ENCODE data around the gene FOSL2. TPM values are rescaled to one million over a fixed set of nuclear protein-coding genes. Genes with fewer than 3 reads are reported as not detected.

Gene FOSL2
- total and polyA plus RNA-seq, 5 donors, result 38.9 to 128 (median 47.0) TPM

DNA sequence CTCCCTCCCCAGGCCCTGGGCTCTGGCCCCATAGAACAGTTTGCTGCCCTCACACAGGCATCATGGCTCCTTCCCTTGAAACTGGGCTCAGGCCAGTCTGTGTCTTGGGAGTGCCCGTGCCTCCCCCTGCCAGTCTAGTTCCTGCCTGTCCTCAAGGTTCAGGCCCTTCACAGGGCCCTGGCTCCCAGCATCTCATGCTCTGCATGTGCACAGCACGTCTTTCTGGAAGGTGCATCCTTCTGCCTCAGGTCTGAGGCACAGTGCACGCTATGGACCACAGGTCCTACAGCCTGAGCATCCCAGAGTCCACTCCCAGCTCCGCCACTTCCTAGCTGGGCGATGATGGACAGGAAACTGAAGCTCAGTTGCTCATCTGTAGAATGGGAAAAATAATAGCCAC lies 35.6 kb upstream of the FOSL2 start:
- 96% methylated on average over 5 of the region's 5 CpGs for WGBS
- peak in 2 of 3 donors; percentile 35 to 50 for DNase-seq
- peak overlapping the region; percentile 90 for H3K27ac ChIP-seq (ENCODE audit: low read length)
- H3K4me3 ChIP-seq (ENCODE audit: low read length), result no peak overlapping the region
- H3K9me3 ChIP-seq (ENCODE audit: control insufficient read depth, low read length), result no peaks in the 10 kb centered on the region
- peaks cover 15% of the 10 kb centered on the region for H3K4me1 ChIP-seq (ENCODE audit: control insufficient read depth, insufficient read depth, low read length)
- ATAC-seq, result no peak
- H3K27me3 ChIP-seq (ENCODE audit: control insufficient read depth, insufficient read depth), result no peaks in the 10 kb centered on the region
- intact Hi-C loops (cut with DNase I), result no loop called here

DNA sequence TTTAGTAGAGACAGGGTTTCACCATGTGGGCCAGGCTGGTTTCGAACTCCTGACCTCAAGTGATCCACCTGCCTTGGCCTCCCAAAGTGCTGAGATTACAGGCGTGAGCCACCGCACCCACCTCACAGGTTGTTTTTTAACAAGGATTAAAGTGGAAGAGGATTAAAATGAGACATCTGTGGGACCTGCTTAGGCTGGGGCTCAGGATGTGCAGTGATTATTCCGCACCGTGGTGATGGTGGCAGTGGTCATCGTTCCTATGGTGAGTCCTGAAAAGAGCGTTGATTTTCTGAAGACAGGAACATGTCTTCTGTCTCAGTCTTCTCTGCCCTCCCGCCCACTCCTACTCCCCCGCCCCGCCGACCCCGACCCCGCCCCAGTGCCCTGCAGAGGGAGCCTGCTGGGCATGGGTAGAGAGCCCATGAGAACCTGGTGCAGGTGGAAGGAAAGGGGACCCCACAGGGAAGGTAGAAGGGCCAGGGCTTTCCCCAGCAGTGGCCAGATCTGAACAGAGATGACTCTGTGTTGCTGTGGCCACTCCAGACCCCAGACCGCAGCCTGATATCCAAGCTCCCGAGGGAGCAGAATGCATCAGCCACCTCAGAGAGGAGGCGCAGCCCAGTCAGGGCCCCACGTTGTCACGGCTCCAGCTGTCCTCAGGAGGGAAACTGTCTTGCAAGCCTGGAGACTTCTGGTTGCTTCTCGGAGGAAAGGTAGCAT lies 34.5 kb upstream of the FOSL2 start:
- no peak for ATAC-seq
- no peak overlapping the region for H3K27ac ChIP-seq (ENCODE audit: low read length)
- peaks cover 15% of the 10 kb centered on the region for H3K4me1 ChIP-seq (ENCODE audit: control insufficient read depth, insufficient read depth, low read length)
- intact Hi-C loops (cut with DNase I), result loop anchor here in 1 of 4 donors (2.0 kb wide), 1 partner anchor 31 kb away; no protein-coding TSS in a partner anchor
- 85% methylated on average over 19 of the region's 19 CpGs for WGBS
- no peak overlapping the region for H3K4me3 ChIP-seq (ENCODE audit: low read length)
- H3K9me3 ChIP-seq (ENCODE audit: control insufficient read depth, low read length), result no peaks in the 10 kb centered on the region
- peak in 2 of 3 donors; percentile 24 to 30 for DNase-seq
- H3K27me3 ChIP-seq (ENCODE audit: control insufficient read depth, insufficient read depth), result no peaks in the 10 kb centered on the region

DNA sequence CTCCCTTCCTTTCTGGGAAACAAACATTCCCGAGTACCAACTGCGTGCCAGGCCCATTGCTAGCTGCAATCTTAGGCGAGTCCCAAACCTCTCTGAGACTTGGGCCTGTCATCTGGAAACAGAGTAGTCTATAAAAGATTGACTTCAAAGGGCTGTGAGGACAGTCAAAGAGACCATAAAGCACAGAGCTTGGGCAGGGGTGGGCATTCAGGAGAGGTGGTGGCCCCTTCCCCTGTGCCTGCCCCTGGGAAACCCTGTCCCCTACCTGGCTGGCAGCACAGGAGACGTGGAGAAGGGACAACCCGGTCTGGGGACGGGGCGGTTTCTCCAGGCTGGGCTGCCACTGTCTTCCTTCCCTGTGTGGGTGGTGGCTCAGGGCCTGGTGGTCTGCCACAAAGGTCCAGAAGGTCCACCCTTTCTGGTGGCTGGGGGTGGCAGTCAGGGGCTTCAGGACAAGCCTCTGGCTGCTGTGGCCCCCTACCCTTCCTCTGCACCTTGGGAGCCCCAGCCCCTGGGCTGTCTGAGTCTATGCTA lies 33.9 kb upstream of the FOSL2 start:
- no peak overlapping the region for H3K4me3 ChIP-seq (ENCODE audit: low read length)
- H3K27ac ChIP-seq (ENCODE audit: low read length), result no peak overlapping the region
- no peaks in the 10 kb centered on the region for H3K27me3 ChIP-seq (ENCODE audit: control insufficient read depth, insufficient read depth)
- no peaks in the 10 kb centered on the region for H3K9me3 ChIP-seq (ENCODE audit: control insufficient read depth, low read length)
- intact Hi-C loops (cut with DNase I), result loop anchor here in 1 of 4 donors (2.0 kb wide), 1 partner anchor 30 kb away; no protein-coding TSS in a partner anchor
- ATAC-seq (no peak), DNase-seq (peak in 2 of 3 donors; percentile 28 to 39)
- WGBS, result 85% methylated on average over 7 of the region's 7 CpGs
- peaks cover 15% of the 10 kb centered on the region for H3K4me1 ChIP-seq (ENCODE audit: control insufficient read depth, insufficient read depth, low read length)

DNA sequence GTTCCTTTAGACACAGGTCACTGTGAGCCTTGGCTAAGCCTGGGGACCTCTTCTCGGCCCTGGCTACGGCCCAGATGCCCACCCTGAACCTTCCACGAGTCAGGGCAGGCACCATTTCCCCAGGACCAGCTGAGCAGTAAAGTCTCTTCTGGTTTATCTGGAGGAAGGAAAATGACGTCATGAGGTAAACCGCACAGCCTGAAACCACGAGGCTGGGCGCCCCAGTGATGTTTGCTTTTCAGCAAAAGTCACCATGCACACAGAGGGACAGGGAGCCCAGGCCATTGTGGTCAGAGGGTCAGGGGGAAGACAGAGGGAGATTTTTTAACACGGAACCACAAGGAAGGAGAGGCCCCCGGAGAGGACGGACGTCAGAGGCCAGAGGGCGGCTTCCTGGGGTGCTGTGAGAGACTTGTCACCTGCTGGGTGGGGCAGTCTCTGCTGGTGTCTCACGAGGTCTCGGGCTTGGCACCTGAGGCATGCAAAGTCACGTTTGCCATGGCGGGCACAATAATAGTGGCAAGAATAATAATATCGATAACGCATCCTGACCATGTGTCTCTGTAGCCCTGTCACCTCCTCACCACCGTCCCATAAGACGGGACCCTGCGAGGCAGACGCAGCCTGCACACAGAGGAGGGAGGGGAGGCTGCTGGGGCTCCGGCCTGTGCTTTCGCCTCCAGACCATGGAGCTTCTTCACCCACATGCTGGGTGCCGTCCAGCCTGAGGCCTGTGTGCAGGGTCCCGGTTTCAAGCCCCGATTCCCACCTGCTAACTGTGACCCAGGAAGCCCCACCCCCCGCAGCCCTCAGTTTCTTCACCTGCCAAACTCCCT lies 33.2 kb upstream of the FOSL2 start:
- H3K27ac ChIP-seq (ENCODE audit: low read length), result no peak overlapping the region
- peak in 2 of 3 donors; percentile 70 to 74 for DNase-seq
- intact Hi-C loops (cut with DNase I), result loop anchor here in 1 of 4 donors (2.0 kb wide), 1 partner anchor 29 kb away; no protein-coding TSS in a partner anchor

DNA sequence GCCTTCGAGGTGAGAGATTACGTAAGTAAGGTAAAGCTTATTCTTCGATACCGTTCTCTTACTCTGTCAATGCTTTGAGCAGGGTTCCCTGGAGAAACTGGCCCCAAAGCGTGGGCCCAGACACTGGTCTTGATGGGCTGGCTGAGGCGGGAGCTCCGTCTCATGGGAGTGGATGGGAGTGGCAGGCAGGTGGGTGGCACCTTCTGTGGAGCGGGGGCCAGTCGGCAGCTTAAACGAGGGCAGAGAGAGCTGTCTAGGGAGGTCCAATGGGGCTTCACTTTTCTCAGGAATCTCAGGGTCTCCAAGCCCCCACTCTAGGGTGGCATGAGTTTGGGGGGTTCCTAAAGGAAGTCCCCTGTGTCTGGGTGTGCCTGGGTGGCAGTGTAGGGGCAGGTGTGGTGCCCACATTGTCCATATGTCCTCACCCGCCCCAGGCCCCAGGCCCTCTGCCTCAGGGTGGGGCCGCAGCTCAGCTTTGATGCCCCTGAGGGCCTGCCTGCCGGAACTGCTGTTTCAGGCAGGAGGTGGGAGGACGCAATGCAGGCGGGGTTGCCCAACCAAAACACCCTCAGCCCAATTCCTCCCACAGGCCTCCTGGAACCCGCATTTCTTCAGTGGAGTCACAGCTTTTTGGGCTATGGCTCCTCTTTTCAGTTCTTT lies 32.5 kb upstream of the FOSL2 start:
- DNase-seq (peak in 2 of 3 donors; percentile 37 to 45), ATAC-seq (no peak)
- 86% methylated on average over 16 of the region's 16 CpGs for WGBS
- Histone ChIP-seq H3K27ac (ENCODE audit: low read length) (no peak overlapping the region), H3K4me1 (ENCODE audit: control insufficient read depth, insufficient read depth, low read length) (peaks cover 15% of the 10 kb centered on the region), H3K9me3 (ENCODE audit: control insufficient read depth, low read length) (no peaks in the 10 kb centered on the region), H3K27me3 (ENCODE audit: control insufficient read depth, insufficient read depth) (no peaks in the 10 kb centered on the region), H3K4me3 (ENCODE audit: low read length) (no peak overlapping the region)
- intact Hi-C loops (cut with DNase I), result no loop called here

More for the DNA sequence above, 33.2 kb upstream of the FOSL2 start:
- peaks cover 15% of the 10 kb centered on the region for H3K4me1 ChIP-seq (ENCODE audit: control insufficient read depth, insufficient read depth, low read length)
- ATAC-seq, result no peak
- no peaks in the 10 kb centered on the region for H3K9me3 ChIP-seq (ENCODE audit: control insufficient read depth, low read length)
- no peaks in the 10 kb centered on the region for H3K27me3 ChIP-seq (ENCODE audit: control insufficient read depth, insufficient read depth)
- no peak overlapping the region for H3K4me3 ChIP-seq (ENCODE audit: low read length)
- WGBS, result 75% methylated on average over 28 of the region's 28 CpGs

DNA sequence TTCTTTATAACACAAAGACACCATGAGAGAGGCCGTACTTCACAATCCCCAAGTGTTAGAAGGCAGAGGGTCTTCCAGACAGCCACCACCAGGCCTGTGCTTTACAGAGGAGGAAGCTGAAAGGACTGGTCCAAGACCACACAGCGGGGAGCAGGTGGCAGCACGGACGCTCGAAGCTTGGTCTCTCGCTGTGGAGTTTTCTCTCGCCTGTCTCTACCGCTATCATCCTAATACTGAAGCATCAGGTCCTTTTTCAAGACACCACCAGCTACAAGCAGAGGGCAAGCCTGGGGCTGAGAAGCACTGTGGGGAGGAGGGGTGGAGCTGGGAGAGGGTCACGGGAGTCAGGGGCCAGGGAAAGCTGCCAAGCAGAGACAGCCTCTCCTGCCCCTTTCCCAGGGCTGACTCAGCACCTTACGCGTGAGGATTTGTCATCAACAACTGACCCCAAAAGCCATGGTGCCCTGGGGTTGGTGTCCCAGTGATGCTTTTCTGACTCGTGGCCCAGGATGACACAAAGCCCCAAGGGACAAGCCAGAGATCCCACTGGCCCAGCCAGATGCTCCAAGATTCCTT lies 31.9 kb upstream of the FOSL2 start:
- ATAC-seq (no peak), DNase-seq (peak in 2 of 3 donors; percentile 44 to 69)
- intact Hi-C loops (cut with DNase I), result no loop called here
- Histone ChIP-seq H3K4me3 (ENCODE audit: low read length) (no peak overlapping the region), H3K27me3 (ENCODE audit: control insufficient read depth, insufficient read depth) (no peaks in the 10 kb centered on the region), H3K27ac (ENCODE audit: low read length) (no peak overlapping the region), H3K9me3 (ENCODE audit: control insufficient read depth, low read length) (no peaks in the 10 kb centered on the region), H3K4me1 (ENCODE audit: control insufficient read depth, insufficient read depth, low read length) (peaks cover 9% of the 10 kb centered on the region)
- 77% methylated on average over 12 of the region's 12 CpGs for WGBS

DNA sequence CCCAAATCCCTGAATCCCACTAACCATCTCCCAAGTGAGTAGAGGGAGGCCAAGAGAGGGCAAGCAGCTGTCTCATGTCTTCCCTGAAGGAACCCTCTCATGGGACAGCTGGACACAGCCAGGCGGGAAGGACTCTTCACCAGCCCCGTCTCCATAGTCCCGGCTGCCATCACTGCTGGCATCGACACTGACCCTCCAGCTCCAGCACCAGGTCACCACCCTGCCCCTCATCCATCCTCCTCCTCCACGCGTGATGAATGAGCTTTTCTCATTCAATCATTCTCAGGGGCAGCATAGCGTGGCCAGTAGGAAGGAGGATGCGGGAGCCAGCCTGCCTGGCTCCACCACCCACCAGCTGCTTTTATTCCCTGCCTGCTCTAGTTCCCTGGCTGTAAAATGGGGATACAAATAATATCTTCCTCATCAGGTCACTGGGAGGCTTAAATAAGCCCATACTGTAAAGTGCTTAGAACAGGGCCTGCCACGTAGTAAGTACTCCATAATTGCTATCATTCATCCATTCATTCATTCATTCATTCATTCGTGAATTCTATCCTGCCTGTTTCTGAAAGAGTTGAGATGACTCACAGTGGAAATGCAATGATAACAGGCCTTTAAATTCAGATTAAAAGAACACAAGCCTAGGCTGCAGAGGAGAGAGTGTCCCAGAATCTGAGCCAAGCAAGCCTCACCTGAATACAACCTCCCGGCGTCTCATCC lies 30.5 kb upstream of the FOSL2 start:
- intact Hi-C loops (cut with DNase I), result no loop called here
- 75% methylated on average over 12 of the region's 12 CpGs for WGBS
- DNase-seq (peak in 2 of 3 donors; percentile 22 to 45), ATAC-seq (no peak)
- H3K9me3 ChIP-seq (ENCODE audit: control insufficient read depth, low read length), result no peaks in the 10 kb centered on the region
- H3K4me3 ChIP-seq (ENCODE audit: low read length), result no peak overlapping the region
- no peaks in the 10 kb centered on the region for H3K27me3 ChIP-seq (ENCODE audit: control insufficient read depth, insufficient read depth)
- H3K27ac ChIP-seq (ENCODE audit: low read length), result no peak overlapping the region
- peaks cover 9% of the 10 kb centered on the region for H3K4me1 ChIP-seq (ENCODE audit: control insufficient read depth, insufficient read depth, low read length)

DNA sequence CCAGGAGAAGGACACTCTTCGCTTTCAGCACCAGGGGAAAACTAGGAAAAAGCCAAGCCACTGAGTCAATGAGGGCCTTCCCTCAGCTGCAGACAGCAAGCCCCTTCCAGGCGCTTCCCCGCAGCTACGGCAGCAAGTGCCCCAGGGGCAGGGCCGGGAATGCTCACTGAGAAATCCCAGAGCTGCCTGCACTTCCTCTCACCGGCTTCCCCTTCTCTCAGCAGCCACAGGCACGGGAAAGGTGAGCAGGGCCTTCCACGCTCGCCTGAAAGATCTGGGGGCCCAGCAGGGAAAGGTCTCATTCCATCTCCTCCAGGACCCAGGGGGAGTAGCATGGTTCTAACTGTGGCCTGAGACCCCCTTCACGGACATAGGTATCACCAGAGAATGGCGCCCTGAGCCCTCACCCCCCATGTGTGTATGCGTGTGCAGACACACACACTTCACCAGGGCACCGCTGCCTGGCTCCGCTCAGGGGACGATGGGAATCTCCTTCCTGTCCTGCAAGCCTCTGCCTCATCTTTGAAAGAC lies 29.6 kb upstream of the FOSL2 start:
- ATAC-seq, result no peak
- peak in 2 of 3 donors; percentile 37 to 38 for DNase-seq
- peaks cover 9% of the 10 kb centered on the region for H3K4me1 ChIP-seq (ENCODE audit: control insufficient read depth, insufficient read depth, low read length)
- no peak overlapping the region for H3K27ac ChIP-seq (ENCODE audit: low read length)
- no peaks in the 10 kb centered on the region for H3K27me3 ChIP-seq (ENCODE audit: control insufficient read depth, insufficient read depth)
- no peak overlapping the region for H3K4me3 ChIP-seq (ENCODE audit: low read length)
- WGBS, result 81% methylated on average over 15 of the region's 15 CpGs
- H3K9me3 ChIP-seq (ENCODE audit: control insufficient read depth, low read length), result no peaks in the 10 kb centered on the region
- intact Hi-C loops (cut with DNase I), result no loop called here

DNA sequence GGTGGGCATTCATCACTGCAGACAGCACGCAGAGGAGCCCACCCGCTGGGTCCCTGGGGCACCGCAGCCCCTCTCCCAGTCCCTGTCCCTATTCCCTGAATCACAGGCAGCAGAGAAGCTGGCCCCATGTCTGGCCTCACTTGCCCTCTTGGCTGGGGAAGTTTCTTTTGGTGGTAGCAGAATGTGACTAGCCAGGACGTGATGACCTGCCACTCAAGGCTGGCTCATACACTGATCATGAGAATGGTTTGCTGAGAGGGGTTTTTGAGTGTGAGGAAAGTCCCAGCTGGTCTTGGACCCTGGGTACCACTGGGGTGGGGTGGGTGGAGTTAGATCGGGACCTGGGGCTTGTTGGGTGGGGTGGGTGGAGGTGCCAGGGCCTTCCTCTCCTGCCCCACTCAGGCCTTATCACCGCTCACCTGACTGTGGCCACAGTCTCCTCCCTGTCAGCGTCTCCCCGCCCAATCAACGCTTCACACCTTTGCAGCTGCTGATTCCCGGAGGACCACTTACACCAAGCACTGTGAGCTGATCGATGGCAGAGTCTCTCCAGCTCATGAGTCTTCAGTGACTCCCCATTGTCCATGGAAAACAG lies 28.9 kb upstream of the FOSL2 start:
- Histone ChIP-seq H3K4me1 (ENCODE audit: control insufficient read depth, insufficient read depth, low read length) (peaks cover 9% of the 10 kb centered on the region), H3K9me3 (ENCODE audit: control insufficient read depth, low read length) (no peaks in the 10 kb centered on the region), H3K27ac (ENCODE audit: low read length) (no peak overlapping the region), H3K4me3 (ENCODE audit: low read length) (no peak overlapping the region), H3K27me3 (ENCODE audit: control insufficient read depth, insufficient read depth) (no peaks in the 10 kb centered on the region)
- WGBS, result 89% methylated on average over 11 of the region's 11 CpGs
- intact Hi-C loops (cut with DNase I), result no loop called here
- DNase-seq (peak in 2 of 3 donors; percentile 46 to 48), ATAC-seq (no peak)

Measured in right cardiac atrium (tissue), 5 donors.